ENCODE results near the gene TMOD1. TPM values are rescaled to one million over a fixed set of nuclear protein-coding genes. Genes with fewer than 3 reads are reported as not detected.

Gene TMOD1
- total and polyA plus RNA-seq, 2 of the 13 experiments (the other 11 are each of a cell fraction or from before 2014, with no cell fraction given): 0.04 to 0.07 TPM

GRCh38 chr9:97633859-97634490, 132.5 kb downstream of the TMOD1 start (continued):
- TF ChIP-seq ZNF768 (CRISPR knock-in tag; IDR thresholded peaks at IDR 0.05): peak; percentile 67
- TF ChIP-seq ZNF430 (CRISPR knock-in tag; IDR thresholded peaks at IDR 0.05): no peak; the same call in 1 of the 2 replicates
- no peak for TF ChIP-seq FOXO1 (CRISPR knock-in tag; IDR thresholded peaks at IDR 0.05)
- TF ChIP-seq JUN (CRISPR knock-in tag; IDR thresholded peaks at IDR 0.05): no peak
- no peak for TF ChIP-seq EZH2 (conservative IDR thresholded peaks at IDR 0.05; ENCODE audit: low read depth, low read length)
- TF ChIP-seq ZNF10 (CRISPR knock-in tag; IDR thresholded peaks at IDR 0.05; ENCODE audit: borderline replicate concordance, low read depth): no peak
- TF ChIP-seq STAT6 (CRISPR knock-in tag; IDR thresholded peaks at IDR 0.05; ENCODE audit: borderline replicate concordance): no peak
- TF ChIP-seq ZNF7 (CRISPR knock-in tag; IDR thresholded peaks at IDR 0.05): no peak
- no peak for TF ChIP-seq MLLT10 (CRISPR knock-in tag; IDR thresholded peaks at IDR 0.05)
- no peak for TF ChIP-seq ZNF605 (CRISPR knock-in tag; IDR thresholded peaks at IDR 0.05)
- no peak for TF ChIP-seq MATR3 (CRISPR knock-in tag; IDR thresholded peaks at IDR 0.05)
- no peak for TF ChIP-seq PATZ1 (CRISPR knock-in tag; IDR thresholded peaks at IDR 0.05)
- TF ChIP-seq CENPX (CRISPR knock-in tag; IDR thresholded peaks at IDR 0.05): no peak
- no peak for TF ChIP-seq ZNF556 (CRISPR knock-in tag; IDR thresholded peaks at IDR 0.05; ENCODE audit: borderline replicate concordance)
- no peak for TF ChIP-seq ZNF367 (CRISPR knock-in tag; IDR thresholded peaks at IDR 0.05; ENCODE audit: borderline replicate concordance)
- no peak for TF ChIP-seq SKIL (CRISPR knock-in tag; IDR thresholded peaks at IDR 0.05; ENCODE audit: borderline replicate concordance)
- TF ChIP-seq ZNF143 (CRISPR knock-in tag; IDR thresholded peaks at IDR 0.05): no peak
- TF ChIP-seq NFIC (IDR thresholded peaks at IDR 0.05; ENCODE audit: low read length): no peak
- no peak for TF ChIP-seq MIER2 (CRISPR knock-in tag; IDR thresholded peaks at IDR 0.05)
- no peak for TF ChIP-seq ATF6 (CRISPR knock-in tag; conservative IDR thresholded peaks at IDR 0.05)
- peak; percentile 89 for TF ChIP-seq ASH2L (IDR thresholded peaks at IDR 0.05; ENCODE audit: insufficient read length, low read depth, low read length)
- no peak for TF ChIP-seq CENPT (CRISPR knock-in tag; IDR thresholded peaks at IDR 0.05; ENCODE audit: low read depth)
- no peak for TF ChIP-seq ZNF720 (CRISPR knock-in tag; IDR thresholded peaks at IDR 0.05)
